ENCODE measurements around the gene MROH8. TPM values are rescaled to one million over a fixed set of nuclear protein-coding genes. Genes with fewer than 3 reads are reported as not detected.

Gene MROH8
- polyA plus RNA-seq, 1 of the 3 experiments (the other 2 are of a cell fraction), result 3.5 TPM

DNA sequence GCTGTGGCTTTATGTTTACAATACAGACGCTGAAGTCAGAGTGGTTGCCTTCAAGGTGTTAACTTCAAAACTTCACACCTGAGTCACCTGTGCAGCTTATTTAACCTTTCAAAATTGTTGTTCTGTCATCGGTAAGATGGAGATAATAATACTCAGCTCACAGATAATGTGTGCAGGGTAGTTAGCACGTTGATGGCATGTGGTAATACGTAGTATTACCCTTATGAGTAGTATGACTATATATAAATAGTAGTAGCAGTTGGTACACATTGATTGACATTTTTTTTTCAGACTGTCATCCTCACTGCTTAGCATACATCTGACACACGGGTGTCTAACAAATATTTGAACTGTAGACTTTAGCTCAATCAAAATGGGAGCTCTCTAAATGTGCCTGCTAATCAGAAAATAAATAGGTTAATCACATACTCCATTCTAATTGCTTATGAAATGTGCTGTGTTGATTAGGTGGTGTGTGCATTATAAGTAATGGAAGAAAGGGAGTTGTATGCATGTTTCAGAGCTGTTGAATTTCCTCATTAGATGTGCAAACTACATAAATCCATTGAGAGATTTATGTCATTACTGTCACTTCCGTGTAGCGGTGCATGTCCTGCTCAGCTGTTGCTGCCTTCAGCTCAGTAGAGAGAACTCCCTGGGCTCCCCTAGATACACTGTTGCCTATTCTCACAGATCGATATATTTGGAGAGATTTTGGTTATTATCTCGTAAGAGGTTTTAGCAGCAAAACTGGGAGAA is 11.2 kb upstream of the MROH8 start:
- H3K9me3 ChIP-seq, result no peaks in the 10 kb centered on the region
- no peak overlapping the region for H3K4me3 ChIP-seq (ENCODE audit: low read depth in 2 of 2, low read length in 1 of 2)
- no peak for TF ChIP-seq GABPA (IDR thresholded peaks at IDR 0.05; ENCODE audit: low read depth)
- TF ChIP-seq REST (IDR thresholded peaks at IDR 0.05; ENCODE audit: low read depth, low read length), result no peak
- no peak for TF ChIP-seq PBX3 (IDR thresholded peaks at IDR 0.05)
- no peak for TF ChIP-seq MEF2A (IDR thresholded peaks at IDR 0.05; ENCODE audit: borderline replicate concordance, low read depth)
- no peak for TF ChIP-seq SMC3 (IDR thresholded peaks at IDR 0.05; ENCODE audit: low read depth, low read length)
- no peak for TF ChIP-seq TCF12 (IDR thresholded peaks at IDR 0.05)
- no peak for TF ChIP-seq MXI1 (IDR thresholded peaks at IDR 0.05; ENCODE audit: low read depth, low read length)
- no peak for TF ChIP-seq IRF3 (IDR thresholded peaks at IDR 0.05; ENCODE audit: low read depth, low read length)
- TF ChIP-seq EP300 (IDR thresholded peaks at IDR 0.05; ENCODE audit: borderline replicate concordance in 1 of 2, low read depth in 1 of 2, low read length in 1 of 2), result no peak
- TF ChIP-seq POLR2AphosphoS5 (IDR thresholded peaks at IDR 0.05; ENCODE audit: low read depth, low read length), result no peak
- TF ChIP-seq USF1 (IDR thresholded peaks at IDR 0.05; ENCODE audit: borderline replicate concordance, low read depth), result no peak
- TF ChIP-seq USF2 (IDR thresholded peaks at IDR 0.05; ENCODE audit: borderline replicate concordance, low read depth, low read length), result no peak
- peaks cover 22 to 35% of the 10 kb centered on the region in 2 experiments for H3K36me3 ChIP-seq (replicated peaks in 1 of 2; ENCODE audit: control insufficient read depth in 1 of 2, insufficient read depth in 2 of 2, low read length in 1 of 2)
- no peaks in the 10 kb centered on the region for H3K9me2 ChIP-seq
- H3K79me2 ChIP-seq (ENCODE audit: insufficient read depth), result peaks cover 96% of the 10 kb centered on the region
- H3K27ac ChIP-seq (ENCODE audit: low read depth in 2 of 2, low read length in 1 of 2), result no peak overlapping the region
- peaks cover 57% of the 10 kb centered on the region for H4K20me1 ChIP-seq (ENCODE audit: insufficient read depth)
- peaks cover 2 to 4% of the 10 kb centered on the region in 2 experiments; a peak in 2 of 4 replicates for H3K4me1 ChIP-seq (ENCODE audit: control insufficient read depth in 1 of 2, insufficient read depth in 2 of 2, low read depth in 1 of 2, low read length in 1 of 2)
- H2AFZ ChIP-seq (ENCODE audit: low read depth), result no peak overlapping the region
- DNase-seq, result no peak
- ChIA-PET CTCF (interaction anchor here (2.6 to 14.0 kb wide), 5 partner anchors 8 to 340 kb away, joined by 20 to 280 read pairs (median 35); partner anchors contain the start of genes BLCAP, MROH8 and RPN2), POLR2A (interaction anchor here (3.1 kb wide), 1 partner anchor 11 kb away, joined by 16 read pairs; the partner anchor contains the start of genes MROH8 and RPN2)
- H3K4me2 ChIP-seq, result no peak overlapping the region
- WGBS (ENCODE audit: low lambda C conversion rate), result 81% methylated on average over 9 of the region's 9 CpGs
- H3K27me3 ChIP-seq (ENCODE audit: insufficient read depth), result no peaks in the 10 kb centered on the region
- H3K9ac ChIP-seq, result no peak overlapping the region
- peaks cover 4% of the 10 kb centered on the region for H3F3A ChIP-seq (replicated peaks; ENCODE audit: insufficient read depth)
